ENCODE measurements around the gene DENND11.

DENND11 gene

GRCh38 chr7:141685285-141686023 lies 16.5 kb downstream of the DENND11 start:
- no peak for DNase-seq (ENCODE audit: low spot score)

- DNase-seq (ENCODE audit: low spot score) = no peak
Measured at GRCh38 chr7:141679014-141679413, 23.0 kb downstream of the DENND11 start.

- DNase-seq (ENCODE audit: low spot score) = no peak
Measured at GRCh38 chr7:141676618-141677017, 25.3 kb downstream of the DENND11 start.

- no peak for DNase-seq (ENCODE audit: low spot score)
Measured at GRCh38 chr7:141675436-141676215, 26.3 kb downstream of the DENND11 start.

- DNase-seq (ENCODE audit: low spot score) = peak; percentile 87
Measured at GRCh38 chr7:141674702-141675101, 27.3 kb downstream of the DENND11 start.

GRCh38 chr7:141674171-141674671 lies 27.7 kb downstream of the DENND11 start:
- DNase-seq (ENCODE audit: low spot score) = peak; percentile 53

- DNase-seq (ENCODE audit: low spot score) = no peak
Measured at GRCh38 chr7:141673346-141673745, 28.6 kb downstream of the DENND11 start.

- DNase-seq (ENCODE audit: low spot score) = no peak
Measured at GRCh38 chr7:141671705-141672496, 30.1 kb downstream of the DENND11 start.

GRCh38 chr7:141668853-141669252 lies 33.1 kb downstream of the DENND11 start:
- no peak for DNase-seq (ENCODE audit: low spot score)

- DNase-seq (ENCODE audit: low spot score) = no peak
Measured at GRCh38 chr7:141666071-141666470, 35.9 kb downstream of the DENND11 start.

- DNase-seq (ENCODE audit: low spot score) = no peak
Measured at GRCh38 chr7:141665208-141666035, 36.5 kb downstream of the DENND11 start.

GRCh38 chr7:141664450-141664849 lies 37.5 kb downstream of the DENND11 start:
- DNase-seq (ENCODE audit: low spot score) = no peak

- no peak for DNase-seq (ENCODE audit: low spot score)
Measured at GRCh38 chr7:141663081-141663849, 38.7 kb downstream of the DENND11 start.

- DNase-seq (ENCODE audit: low spot score) = no peak
Measured at GRCh38 chr7:141660259-141660658, 41.7 kb downstream of the DENND11 start.

- DNase-seq (ENCODE audit: low spot score) = no peak
Measured at GRCh38 chr7:141659501-141659900, 42.5 kb downstream of the DENND11 start.

- peak; percentile 81 for DNase-seq (ENCODE audit: low spot score)
Measured at GRCh38 chr7:141654551-141654950, 47.4 kb downstream of the DENND11 start.

- no peak for DNase-seq (ENCODE audit: low spot score)
Measured at GRCh38 chr7:141652691-141653090, 49.3 kb downstream of the DENND11 start.
